CD4-positive, alpha-beta T cell treated with Interleukin-21 for 1 hour (primary cell): ENCODE results near the gene IPCEF1.
"Not testable (repeated sequence)": the region's sequence is repeated elsewhere in the genome, so short reads cannot be mapped to it uniquely, and the experiment has no call there.

Source experiments
- DNase-seq: peaks from one replicate; pipeline ENCODE4 v3.0.0-alpha.2; 2020

The IPCEF1 gene

DNA sequence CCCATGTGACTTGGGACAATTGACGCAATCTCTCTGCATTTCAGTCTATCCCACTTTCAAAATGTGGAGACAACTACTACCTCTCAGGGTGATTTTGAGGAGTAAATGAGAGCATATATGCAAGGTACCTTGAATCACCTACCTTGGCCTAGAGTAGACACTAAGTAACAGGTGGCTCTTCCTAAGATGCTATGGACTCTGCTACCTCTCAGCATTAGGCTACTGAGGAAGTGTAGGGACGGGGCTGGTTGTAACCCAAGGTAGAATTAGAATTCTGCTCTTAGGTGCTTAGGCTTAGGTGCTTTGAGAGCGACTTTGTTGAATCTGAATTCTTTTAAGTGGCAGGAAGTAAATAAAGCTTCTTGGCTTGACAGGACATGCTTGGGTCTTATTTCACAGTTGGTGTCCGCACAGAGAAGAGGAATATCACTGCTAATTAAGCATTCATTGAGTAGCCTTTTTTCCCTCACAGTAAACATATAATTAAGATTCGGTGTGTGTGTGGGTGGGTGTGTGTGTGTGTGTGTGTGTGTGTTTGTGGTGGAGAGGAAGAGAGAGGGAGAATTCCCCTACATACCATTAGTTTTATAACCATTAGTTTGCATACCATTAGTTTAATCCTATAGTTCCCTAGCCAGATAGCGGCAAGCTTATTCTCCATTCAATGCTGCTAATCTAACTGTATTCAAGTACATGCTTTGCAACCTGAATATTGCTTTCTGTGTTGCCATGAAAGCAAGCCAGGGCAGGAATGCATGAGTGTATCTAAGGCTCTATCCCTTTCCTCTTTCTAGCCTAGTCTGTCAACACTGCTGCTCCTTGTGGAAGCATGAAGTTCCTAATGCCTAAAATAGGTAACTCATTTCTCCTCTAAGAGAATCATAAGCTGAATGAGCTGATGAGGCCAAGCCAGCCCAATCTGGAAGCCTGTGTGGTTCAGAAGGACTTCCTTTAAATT lies 112.5 kb downstream of the IPCEF1 start:
- no peak for DNase-seq

DNA sequence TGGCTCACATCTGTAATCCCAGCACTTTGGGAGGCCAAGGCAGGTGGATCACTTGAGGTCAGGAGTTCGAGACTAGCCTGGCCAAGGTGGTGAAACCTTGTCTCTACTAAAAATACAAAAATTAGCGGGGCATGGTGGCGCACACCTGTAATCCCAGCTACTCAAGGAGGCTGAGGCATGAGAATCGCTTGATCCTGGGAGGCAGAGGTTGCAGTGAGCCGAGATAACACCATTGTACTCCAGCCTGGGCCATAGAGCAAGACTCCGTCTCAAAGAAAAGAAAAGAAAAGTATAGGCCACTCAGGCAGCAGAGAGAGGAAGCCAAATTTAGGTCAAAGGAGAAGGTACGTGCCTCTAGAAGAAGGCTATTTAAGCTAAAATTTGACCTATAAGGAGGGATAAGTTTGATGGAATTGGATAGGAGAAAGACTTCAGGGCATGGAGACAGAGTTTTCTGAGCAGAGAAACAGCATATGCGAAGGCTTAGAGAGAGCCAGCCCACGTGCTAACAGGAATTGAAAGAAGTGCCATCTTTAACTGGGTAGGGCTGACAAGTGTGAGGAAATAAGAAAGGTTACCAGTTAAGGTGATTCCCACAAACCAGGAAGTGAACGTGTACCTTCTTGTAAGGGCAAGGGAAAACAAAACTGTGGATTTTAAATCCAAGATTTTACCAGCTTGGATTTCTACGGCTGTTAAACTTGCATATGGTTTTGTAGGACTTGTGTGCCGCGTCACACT lies 113.8 kb downstream of the IPCEF1 start:
- no peak for DNase-seq

DNA sequence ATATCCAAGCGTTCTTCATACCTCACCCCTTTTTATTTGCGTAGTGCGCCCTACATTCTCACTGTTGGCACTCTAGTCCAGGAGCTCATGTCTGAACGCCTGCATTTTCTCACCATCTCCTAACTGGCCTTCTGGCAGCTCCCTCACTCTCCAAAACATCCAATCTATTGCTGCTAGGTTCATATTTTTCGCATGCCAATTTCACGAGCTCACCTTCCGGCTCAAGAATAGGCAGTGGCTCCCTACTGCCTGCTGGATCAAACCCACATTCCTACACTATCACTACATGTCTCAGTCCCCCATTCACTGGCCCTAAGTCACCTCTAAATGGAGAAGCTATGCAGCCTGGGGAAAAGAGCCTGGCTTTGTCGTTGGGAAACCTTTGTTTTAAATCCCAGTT lies 115.0 kb downstream of the IPCEF1 start:
- DNase-seq = no peak

DNA sequence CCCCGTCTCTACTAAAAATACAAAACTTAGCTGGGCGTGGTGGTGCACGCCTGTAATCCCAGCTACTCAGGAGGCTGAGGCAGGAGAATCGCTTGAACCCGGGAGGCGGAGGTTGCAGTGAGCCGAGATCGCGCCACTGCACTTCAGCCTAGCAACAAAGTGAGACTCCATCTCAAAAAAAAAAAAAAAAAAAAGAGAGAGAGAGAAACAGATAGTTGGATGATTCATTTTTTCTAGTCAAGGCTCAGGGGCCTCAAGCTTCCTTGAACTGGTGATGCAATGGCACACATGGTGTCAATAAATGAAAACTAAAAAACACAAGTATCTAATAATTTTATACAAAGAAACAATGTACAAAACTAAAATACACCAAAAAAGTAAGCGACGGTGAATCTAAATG lies 115.5 kb downstream of the IPCEF1 start:
- not testable (repeated sequence) for DNase-seq

DNA sequence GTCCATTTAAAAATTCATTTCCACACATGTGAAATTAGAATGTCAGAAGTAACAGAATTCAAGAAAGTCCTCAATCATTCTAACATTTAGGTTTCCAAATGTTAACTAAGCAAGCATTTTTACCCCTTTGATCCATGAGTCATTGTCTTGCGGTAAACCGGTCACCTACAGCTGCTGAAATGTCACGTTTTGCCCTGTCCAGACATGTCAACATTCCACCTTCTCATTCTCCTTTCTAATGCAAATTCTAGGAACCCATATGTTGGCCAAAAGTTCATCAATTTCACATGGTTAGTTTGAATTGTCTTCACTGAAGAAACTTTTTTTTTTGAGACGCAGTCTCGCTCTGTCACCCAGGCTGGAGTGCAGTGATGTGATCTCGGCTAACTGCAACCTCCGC lies 117.2 kb downstream of the IPCEF1 start:
- DNase-seq = no peak

DNA sequence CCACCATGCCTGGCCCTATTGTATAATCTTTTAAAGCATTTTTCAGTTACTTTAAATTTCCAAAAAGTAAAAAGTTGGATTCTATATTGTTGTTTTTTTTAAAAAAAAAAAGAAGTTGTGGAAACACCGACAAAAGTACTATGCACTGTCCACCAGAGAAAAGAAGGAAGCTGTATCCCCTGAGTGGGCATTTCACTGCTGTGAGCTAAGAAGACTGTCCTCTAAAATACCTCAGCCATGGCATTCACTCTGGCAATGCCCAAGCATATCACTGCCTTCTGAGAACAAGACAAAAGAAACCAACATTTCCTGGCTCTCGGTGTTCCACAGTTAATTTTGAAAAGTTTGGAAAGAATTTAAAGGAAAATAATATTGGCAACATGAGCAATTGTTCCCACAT lies 117.8 kb downstream of the IPCEF1 start:
- no peak for DNase-seq

DNA sequence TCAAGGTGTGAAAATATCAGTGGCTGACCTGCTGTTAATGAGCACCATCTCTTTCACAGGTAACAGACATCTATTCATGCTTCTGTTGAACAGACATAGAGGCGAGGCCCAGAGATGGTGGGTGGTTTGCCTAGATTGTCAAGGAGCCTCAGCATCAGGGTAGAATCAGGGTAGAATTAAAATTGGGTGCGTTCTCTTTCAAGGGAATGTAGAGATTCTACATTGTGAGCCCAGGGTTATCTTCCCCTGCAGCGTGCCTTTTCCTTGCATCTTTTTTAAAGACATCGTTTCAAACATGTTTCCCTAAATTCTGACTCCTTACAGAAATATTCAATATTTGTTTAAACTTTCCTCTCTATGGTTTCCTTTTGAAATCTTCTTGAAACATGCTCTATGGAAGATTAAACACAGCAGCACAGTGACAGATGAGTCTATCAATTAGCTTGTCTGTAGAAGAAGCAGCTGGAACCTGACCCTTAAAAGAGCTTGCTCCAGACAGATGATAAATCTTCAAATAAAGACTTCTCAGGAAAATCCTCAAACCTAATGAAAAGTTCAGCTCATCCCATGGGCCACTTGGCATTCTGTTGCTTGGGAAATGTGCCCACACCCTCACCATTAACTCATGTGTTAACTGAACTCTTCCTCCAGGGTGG lies 119.8 kb downstream of the IPCEF1 start:
- DNase-seq = no peak

DNA sequence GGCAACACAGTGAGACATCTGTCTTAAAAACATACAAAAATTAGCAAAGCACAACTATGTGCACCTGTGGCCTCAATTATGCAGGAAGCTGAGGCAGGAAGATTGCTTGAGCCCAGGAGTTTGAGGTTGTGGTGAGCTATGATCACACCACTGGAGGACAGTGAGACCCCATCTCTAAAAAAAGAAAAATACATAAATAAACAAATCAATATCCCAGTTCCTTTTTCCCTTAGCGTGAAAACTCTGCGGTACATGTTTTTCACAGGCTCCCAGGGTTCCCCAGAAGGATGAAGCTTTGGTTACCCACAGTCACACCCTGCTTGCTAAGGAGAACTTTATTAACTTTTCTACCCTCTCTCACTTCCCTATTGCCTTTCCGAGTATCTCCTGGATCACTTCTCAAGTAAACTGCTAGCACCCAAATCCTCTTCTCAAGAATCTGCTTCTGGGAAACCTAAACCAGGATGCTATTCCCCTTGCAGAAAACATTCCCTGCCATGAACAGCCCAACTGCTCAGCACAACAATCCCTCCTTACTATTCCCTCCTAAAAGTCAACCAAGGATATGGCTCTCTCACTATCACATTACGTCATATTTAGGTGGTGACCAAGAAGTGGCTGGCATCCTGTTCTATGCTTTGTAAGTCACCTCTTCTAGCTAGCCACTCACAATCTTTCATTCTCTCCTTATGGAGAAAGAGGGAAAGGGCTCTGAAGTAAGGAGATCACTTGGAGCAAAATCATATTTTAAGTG lies 122.4 kb downstream of the IPCEF1 start:
- no peak for DNase-seq

DNA sequence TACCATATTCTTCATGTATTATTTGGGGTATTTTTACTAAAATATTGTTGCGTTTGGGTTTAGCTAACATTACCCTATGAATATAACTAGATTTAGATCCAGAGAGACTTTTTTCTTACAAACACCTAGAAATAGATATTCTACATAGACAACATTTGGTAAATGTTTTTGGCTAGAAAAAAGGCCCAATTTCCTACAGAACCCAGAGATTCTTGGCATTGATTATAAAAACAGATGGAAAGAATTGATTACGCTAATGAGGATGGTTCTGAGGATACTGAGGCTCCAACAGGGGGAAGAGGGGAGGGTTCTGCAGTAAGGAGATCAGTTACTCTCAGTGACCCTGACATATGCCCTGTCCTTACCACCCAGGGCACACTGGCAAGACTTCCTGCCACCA lies 123.2 kb downstream of the IPCEF1 start:
- DNase-seq = no peak

DNA sequence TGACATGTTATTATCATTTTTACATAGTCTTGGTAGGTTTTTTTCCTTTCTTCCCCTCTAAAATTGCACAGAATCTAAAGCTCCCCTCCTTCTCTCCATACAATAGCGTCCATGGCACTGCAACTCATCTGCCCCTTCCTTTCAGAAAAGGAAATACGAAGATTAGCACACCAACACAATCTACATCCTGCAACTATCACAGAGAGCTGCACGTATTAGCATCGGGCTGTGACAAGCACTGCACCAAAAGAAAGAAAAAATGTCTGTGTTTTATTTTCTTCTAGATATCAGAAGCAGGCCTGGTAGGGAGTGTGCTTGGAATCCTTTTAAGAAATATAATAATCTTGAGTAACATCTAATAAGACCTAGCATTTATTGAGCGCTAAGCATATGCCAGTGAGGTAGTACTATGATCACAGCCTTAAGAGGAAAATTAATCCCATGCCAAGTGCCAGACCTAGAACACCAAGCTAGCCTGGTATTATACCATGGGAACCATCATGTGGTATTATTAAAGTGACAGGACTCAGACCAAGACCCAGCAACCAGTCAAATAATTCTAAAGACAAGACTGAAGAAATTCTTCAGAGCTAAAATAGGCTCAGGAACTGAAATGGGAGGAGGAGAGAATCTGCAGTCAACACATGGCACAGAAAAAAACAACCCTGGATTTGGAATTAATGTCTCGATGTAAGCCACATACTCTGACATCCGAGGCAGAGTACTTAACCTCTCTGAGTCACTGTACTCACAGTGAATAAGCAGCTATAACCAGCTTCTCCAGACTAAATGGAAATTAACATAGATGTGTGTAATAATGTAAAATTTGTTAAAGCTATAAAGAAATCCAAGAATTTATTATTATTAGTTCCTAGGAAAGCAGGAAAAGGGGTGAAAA lies 124.3 kb downstream of the IPCEF1 start:
- no peak for DNase-seq

DNA sequence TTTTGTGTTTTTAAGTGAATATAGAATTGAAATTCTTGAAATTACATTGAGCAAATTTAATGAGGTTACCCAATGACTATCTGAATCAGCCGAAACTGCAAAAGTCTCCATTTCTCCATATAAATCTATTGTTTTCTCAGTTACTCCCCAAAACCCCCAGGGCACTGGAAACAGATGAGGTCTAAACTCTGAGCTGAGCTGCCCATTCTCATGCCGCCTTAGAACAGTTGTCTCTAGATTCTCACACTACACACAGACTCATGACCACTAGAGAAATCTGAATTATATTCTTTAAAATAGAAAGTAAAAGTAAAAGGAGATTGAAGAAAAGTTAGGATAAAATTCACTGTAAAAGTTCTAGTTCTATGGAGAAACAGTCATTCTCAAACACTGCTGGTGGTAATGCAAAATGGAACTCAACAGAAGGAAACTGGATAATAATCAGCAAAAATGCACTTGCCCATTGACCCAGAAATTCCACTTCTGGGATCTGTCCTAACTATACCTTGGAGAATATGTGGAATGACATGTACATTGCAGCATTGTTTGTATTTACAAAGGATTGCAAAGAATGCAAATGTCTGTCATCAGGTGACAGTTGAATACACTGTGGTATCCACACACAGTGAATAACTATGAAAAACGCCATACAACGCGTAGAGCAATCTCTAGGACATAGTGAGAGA lies 125.5 kb downstream of the IPCEF1 start:
- no peak for DNase-seq

DNA sequence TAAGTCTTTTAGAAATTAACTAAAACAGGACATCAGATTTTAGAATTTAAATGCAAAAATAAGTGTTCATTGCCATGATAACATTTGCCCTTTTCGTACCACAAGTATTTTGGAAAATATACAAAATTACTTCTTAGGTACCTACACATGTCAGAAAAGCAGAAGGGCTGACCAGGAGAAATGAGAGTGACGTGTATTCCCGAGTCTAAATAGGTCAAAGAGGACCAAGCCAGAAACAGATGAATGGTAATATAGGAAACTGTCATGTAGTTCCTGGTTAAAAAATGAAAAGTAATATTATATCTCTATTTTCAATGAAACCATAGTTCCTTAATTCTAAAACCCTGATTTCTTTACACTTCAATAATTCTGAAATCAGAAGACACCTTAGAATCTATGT lies 126.2 kb downstream of the IPCEF1 start:
- no peak for DNase-seq

DNA sequence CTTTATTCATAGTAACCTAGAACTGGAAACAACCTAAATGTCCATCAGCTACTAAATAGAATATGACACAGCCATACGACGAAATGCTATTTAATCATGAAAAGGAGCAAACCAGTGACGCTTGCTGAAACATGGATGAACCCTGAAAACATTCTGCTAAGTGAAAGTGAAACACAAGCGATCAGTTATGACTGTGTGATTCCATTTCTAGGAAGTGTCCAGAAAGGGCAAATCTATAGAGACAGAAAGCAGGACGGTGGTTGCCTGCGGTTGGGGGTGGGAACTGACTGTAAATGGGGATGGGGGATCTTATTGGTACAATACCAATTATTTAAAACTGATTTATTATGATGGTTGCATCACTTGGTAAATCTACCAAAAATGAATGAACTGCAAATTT lies 126.8 kb downstream of the IPCEF1 start:
- DNase-seq = peak; percentile 81

DNA sequence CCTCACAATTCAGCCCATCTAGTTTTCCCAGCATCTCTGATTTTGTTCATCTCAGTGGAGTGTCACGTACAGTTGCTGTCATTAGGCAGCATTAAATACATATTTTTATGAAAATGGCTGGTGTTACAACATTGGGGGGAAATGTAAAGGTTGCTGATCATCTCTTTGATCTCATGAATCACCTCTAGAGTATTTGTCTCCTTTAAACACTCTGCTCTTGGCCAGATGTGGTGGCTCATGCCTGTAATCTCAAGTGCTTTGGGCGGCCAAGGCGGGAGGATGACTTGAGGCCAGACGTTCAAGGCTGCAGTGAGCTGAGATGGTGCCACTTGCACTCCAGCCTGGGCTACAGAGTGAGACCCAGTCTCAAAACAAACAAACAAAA lies 128.1 kb downstream of the IPCEF1 start:
- no peak for DNase-seq

DNA sequence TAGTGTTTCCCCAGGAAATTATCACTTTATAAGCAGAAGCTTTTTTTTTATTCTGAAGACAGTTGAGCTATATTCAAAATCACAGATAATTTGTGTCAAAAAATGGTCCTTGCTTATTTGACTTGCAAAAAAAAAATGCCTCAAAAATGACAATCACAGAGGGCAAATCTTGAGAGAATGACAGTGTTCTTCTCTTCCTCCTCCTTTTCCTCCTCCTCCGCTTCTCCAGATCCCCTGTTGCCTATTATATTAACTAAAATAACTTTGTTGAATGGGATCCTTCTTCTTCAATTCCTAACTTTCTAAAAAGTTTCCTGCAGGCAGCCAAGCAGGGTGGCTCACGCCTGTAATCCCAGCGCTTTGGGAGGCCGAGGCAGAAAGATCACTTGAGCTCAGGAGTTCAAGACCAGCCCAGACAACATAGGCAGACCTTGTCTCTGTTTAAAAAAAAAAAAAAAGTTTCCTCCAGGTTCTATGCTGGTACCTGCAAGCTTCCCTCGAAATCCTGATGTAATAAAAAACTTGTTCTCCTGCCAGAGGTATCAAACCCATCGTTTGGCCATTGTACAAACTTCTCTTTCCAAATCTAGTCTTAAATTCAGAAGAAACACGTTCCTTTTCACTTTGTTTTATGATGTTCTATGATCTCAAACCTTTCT lies 128.6 kb downstream of the IPCEF1 start:
- no peak for DNase-seq

DNA sequence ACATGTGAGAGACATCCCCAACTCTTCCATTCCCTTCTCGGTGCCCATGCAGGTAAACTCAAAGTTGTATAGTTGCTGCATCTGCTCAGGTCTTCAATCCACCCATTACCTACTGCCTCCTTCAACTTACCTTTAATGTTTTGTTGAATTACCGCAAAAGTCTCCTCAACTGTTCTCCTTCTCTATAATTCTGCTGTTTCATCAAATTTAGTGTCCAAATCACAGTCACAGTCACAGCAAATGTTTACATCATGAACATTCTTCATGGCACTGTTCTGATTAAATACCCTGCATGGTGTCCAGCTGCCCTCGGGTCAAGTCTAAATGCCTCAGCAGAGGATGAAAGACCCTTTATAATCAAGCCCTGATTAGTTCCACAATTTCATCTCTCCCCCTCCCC lies 130.1 kb downstream of the IPCEF1 start:
- no peak for DNase-seq

DNA sequence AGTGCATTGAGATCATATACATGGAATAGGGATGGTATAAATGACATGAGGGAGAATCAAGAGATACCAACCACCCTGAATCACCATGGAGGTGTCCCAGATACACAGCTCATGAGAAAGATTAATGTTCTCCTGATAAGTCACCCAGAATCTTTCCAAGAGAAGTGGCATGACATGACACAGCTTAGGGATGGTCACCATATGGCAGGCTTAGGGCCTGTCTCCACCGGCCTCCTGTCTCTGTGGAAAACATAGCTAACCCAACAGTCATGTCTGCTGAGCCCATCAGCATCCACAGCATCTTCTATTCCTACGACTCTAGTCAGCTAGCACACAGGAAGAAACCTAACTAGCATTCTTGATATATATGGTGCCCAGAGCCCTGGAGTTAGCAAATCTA lies 133.3 kb downstream of the IPCEF1 start:
- no peak for DNase-seq

DNA sequence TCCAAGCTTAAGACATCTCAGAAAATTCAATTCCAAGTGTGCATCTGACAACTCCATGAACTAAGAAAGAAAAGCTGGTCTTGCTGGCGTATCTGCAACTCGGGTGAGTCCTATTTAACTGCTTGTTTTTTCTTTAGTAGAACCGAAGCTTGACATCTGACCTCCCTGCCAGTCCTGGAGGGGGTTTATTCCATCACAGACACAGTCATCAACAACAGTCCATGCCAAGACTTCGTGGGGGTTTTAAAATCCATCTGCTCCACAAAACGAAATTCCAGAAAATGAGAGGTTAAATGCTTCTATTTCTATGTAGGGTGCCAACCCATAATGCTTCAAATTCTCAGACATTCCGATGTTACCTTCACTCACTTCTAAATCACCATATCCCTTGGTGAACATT lies 133.9 kb downstream of the IPCEF1 start:
- DNase-seq = no peak

DNA sequence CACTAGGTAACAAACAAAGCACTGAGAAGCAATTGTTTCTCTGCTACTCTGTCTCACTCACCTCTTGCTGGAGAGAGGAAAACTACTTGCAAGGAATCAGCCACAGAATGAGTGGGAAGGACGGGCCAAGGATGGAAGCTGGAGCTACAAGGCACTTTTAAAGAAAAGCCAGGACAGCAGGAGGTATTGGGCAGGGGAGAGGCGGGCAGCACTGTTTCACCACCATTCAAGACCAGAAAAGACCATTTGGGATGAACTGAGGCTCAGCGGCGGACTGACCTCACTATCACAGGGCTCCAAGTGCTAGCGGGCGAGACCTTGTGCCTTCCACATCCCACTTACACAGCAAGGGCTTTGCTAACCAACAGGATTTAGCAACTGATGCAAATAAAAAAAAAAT lies 137.4 kb downstream of the IPCEF1 start:
- no peak for DNase-seq

DNA sequence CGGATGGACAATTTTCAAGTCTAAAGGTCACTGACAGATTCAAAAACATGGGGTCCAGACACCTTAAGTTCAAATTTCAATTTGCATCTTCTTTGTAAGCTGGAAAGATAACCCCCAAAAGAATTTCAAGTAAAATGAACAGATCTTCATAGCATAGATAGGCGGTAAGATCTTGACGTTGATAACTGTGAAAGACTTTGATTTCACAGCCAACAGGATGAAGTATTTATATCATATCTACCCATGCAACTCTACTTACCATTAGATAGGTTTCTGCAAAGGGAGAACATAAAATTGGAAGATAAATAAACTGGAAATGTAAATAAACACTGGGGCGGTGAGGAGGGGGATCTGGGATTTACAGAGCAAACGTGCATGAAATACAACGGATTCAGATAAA lies 137.8 kb downstream of the IPCEF1 start:
- no peak for DNase-seq

DNA sequence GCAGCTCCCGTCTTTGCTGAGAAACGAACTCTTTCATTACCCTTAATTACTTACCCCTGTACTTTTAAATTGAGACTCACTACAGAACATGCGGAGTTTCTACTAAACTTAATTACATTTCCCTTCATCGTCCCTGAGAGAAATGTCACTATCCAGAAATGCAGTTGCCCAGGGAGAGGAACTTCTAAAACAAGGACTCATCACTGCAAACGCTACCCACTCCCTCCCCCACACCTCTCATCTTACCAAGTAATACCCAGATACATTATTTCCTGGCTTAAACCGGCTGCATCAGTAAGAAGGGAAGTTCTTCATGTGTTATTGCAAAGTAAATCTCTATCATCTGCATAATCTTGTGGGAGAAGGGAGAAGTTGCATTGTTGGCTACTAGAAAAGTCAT lies 138.3 kb downstream of the IPCEF1 start:
- no peak for DNase-seq
